ENCODE data around the gene NRXN3. TPM values are rescaled to one million over a fixed set of nuclear protein-coding genes. Genes with fewer than 3 reads are reported as not detected.

The NRXN3 gene
- total and polyA plus RNA-seq, 2 donors (not counting 1 experiment from before 2014, with no cell fraction given), result 0.83 to 34.6 TPM

DNA sequence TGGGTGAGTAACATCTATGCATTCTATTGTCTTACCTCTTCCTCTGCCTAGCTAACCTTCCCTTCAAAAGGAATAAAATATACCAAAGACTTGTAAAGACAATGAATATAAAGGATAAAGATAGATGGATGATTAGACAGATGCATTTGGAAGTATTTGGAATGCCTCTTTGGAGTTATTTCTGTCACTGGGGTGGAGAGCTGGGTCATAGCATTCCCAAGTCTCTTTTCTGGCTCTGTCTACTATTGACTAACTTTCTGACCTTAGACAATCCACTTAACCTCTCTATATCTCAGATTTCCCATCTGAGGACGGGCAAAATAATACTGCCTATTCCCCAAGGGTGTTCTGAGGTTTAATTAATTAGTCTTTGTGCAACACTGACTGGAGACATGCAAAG is 1523.8 kb downstream of the NRXN3 start:
- Histone ChIP-seq H3K79me2 (ENCODE audit: control insufficient read depth, insufficient read depth, low read length) (no peaks in the 10 kb centered on the region), H3K9me3 (ENCODE audit: control insufficient read depth, insufficient read depth, low read depth, low read length) (no peaks in the 10 kb centered on the region), H2AFZ (ENCODE audit: low read length) (no peak overlapping the region), H3K27ac (ENCODE audit: insufficient read depth, low read length) (no peak overlapping the region), H3K4me3 (replicated peaks in 1 of 4; ENCODE audit: control extremely low read depth in 1 of 4, insufficient read depth in 1 of 4, low read depth in 3 of 4, low read length in 4 of 4) (no peak overlapping the region), H3K4me2 (ENCODE audit: extremely low read depth, insufficient read depth, low read length) (no peak overlapping the region), H3K36me3 (ENCODE audit: control insufficient read depth, insufficient read depth, low read length) (no peaks in the 10 kb centered on the region), H3K4me1 (ENCODE audit: control insufficient read depth, extremely low read depth, insufficient read depth, low read length) (no peaks in the 10 kb centered on the region), H3K9ac (ENCODE audit: insufficient read depth, low read length) (no peak overlapping the region), H3K27me3 (ENCODE audit: control insufficient read depth, insufficient read depth, low read length) (no peaks in the 10 kb centered on the region), H4K20me1 (ENCODE audit: control insufficient read depth, extremely low read depth, insufficient read depth, low read length) (no peaks in the 10 kb centered on the region)
- TF ChIP-seq EZH2 (IDR thresholded peaks at IDR 0.05; ENCODE audit: low read length, missing control alignments), result no peak
- TF ChIP-seq, protein P1, sequence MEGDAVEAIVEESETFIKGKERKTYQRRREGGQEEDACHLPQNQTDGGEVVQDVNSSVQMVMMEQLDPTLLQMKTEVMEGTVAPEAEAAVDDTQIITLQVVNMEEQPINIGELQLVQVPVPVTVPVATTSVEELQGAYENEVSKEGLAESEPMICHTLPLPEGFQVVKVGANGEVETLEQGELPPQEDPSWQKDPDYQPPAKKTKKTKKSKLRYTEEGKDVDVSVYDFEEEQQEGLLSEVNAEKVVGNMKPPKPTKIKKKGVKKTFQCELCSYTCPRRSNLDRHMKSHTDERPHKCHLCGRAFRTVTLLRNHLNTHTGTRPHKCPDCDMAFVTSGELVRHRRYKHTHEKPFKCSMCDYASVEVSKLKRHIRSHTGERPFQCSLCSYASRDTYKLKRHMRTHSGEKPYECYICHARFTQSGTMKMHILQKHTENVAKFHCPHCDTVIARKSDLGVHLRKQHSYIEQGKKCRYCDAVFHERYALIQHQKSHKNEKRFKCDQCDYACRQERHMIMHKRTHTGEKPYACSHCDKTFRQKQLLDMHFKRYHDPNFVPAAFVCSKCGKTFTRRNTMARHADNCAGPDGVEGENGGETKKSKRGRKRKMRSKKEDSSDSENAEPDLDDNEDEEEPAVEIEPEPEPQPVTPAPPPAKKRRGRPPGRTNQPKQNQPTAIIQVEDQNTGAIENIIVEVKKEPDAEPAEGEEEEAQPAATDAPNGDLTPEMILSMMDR (conservative IDR thresholded peaks at IDR 0.05 in 1 of 2, IDR thresholded peaks at IDR 0.05 in 1 of 2; ENCODE audit: low read depth in 1 of 2, low read length in 2 of 2), result no peak
- no peak for DNase-seq (ENCODE audit: low read depth in 2 of 2)

GRCh38 chr14:79695307-79695706 is 1525.1 kb downstream of the NRXN3 start:
- TF ChIP-seq EZH2 (IDR thresholded peaks at IDR 0.05; ENCODE audit: low read length, missing control alignments), result no peak
- no peak overlapping the region for H3K4me3 ChIP-seq (replicated peaks in 1 of 4; ENCODE audit: control extremely low read depth in 1 of 4, insufficient read depth in 1 of 4, low read depth in 3 of 4, low read length in 4 of 4)
- H2AFZ ChIP-seq (ENCODE audit: low read length), result no peak overlapping the region
- no peaks in the 10 kb centered on the region for H3K79me2 ChIP-seq (ENCODE audit: control insufficient read depth, insufficient read depth, low read length)
- no peaks in the 10 kb centered on the region for H3K27me3 ChIP-seq (ENCODE audit: control insufficient read depth, insufficient read depth, low read length)
- no peaks in the 10 kb centered on the region for H3K4me1 ChIP-seq (ENCODE audit: control insufficient read depth, extremely low read depth, insufficient read depth, low read length)
- H3K4me2 ChIP-seq (ENCODE audit: extremely low read depth, insufficient read depth, low read length), result no peak overlapping the region
- H3K9ac ChIP-seq (ENCODE audit: insufficient read depth, low read length), result no peak overlapping the region
- no peak overlapping the region for H3K27ac ChIP-seq (ENCODE audit: insufficient read depth, low read length)
- H3K9me3 ChIP-seq (ENCODE audit: control insufficient read depth, insufficient read depth, low read depth, low read length), result no peaks in the 10 kb centered on the region
- no peaks in the 10 kb centered on the region for H4K20me1 ChIP-seq (ENCODE audit: control insufficient read depth, extremely low read depth, insufficient read depth, low read length)
- no peaks in the 10 kb centered on the region for H3K36me3 ChIP-seq (ENCODE audit: control insufficient read depth, insufficient read depth, low read length)
- DNase-seq (ENCODE audit: low read depth in 2 of 2), result no peak

GRCh38 chr14:79698298-79698711 is 1528.1 kb downstream of the NRXN3 start:
- Histone ChIP-seq H3K4me2 (ENCODE audit: extremely low read depth, insufficient read depth, low read length) (no peak overlapping the region), H3K9ac (ENCODE audit: insufficient read depth, low read length) (no peak overlapping the region), H3K9me3 (ENCODE audit: control insufficient read depth, insufficient read depth, low read depth, low read length) (no peaks in the 10 kb centered on the region), H3K4me1 (ENCODE audit: control insufficient read depth, extremely low read depth, insufficient read depth, low read length) (no peaks in the 10 kb centered on the region), H3K4me3 (replicated peaks in 1 of 4; ENCODE audit: control extremely low read depth in 1 of 4, insufficient read depth in 1 of 4, low read depth in 3 of 4, low read length in 4 of 4) (no peak overlapping the region), H3K27ac (ENCODE audit: insufficient read depth, low read length) (no peak overlapping the region), H3K27me3 (ENCODE audit: control insufficient read depth, insufficient read depth, low read length) (no peaks in the 10 kb centered on the region), H2AFZ (ENCODE audit: low read length) (no peak overlapping the region), H4K20me1 (ENCODE audit: control insufficient read depth, extremely low read depth, insufficient read depth, low read length) (no peaks in the 10 kb centered on the region), H3K79me2 (ENCODE audit: control insufficient read depth, insufficient read depth, low read length) (no peaks in the 10 kb centered on the region), H3K36me3 (ENCODE audit: control insufficient read depth, insufficient read depth, low read length) (no peaks in the 10 kb centered on the region)
- TF ChIP-seq, protein P1 (conservative IDR thresholded peaks at IDR 0.05 in 1 of 2, IDR thresholded peaks at IDR 0.05 in 1 of 2; ENCODE audit: low read depth in 1 of 2, low read length in 2 of 2), result no peak
- TF ChIP-seq EZH2 (IDR thresholded peaks at IDR 0.05; ENCODE audit: low read length, missing control alignments), result no peak
- DNase-seq (ENCODE audit: low read depth in 2 of 2), result no peak

Measured in fibroblast of lung (primary cell).